ENCODE data around the gene MUC15.

DNA sequence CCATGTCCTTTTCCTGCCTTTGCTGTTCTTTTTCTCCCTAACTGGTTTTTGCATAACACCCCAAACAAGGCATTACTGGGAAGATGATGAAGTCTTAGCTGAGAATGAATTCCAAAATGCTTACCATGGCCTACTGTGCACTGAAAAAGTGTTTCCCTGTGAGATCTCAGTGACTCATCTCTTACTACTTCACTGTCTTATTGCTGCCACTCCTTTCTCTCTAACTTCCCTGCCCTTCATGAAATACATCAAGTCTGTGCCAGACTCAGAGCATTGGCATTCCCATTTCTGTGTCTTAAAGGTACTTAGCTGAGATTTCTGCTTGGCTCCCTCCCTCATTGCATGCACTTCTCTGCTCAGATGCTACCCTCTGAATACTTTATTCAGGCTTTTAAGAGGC, 49.1 kb upstream of the MUC15 start:
- TF ChIP-seq, protein P1, sequence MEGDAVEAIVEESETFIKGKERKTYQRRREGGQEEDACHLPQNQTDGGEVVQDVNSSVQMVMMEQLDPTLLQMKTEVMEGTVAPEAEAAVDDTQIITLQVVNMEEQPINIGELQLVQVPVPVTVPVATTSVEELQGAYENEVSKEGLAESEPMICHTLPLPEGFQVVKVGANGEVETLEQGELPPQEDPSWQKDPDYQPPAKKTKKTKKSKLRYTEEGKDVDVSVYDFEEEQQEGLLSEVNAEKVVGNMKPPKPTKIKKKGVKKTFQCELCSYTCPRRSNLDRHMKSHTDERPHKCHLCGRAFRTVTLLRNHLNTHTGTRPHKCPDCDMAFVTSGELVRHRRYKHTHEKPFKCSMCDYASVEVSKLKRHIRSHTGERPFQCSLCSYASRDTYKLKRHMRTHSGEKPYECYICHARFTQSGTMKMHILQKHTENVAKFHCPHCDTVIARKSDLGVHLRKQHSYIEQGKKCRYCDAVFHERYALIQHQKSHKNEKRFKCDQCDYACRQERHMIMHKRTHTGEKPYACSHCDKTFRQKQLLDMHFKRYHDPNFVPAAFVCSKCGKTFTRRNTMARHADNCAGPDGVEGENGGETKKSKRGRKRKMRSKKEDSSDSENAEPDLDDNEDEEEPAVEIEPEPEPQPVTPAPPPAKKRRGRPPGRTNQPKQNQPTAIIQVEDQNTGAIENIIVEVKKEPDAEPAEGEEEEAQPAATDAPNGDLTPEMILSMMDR (conservative IDR thresholded peaks at IDR 0.05): no peak
- TF ChIP-seq EZH2 (IDR thresholded peaks at IDR 0.05; ENCODE audit: low read depth): no peak

Measured in PC-9 (cell line).